NCI-H446 treated with DMSO at 0.1 percent for 48 hours (cell line): Measurements from ENCODE around the gene DPYSL5.
A peak's percentile ranks its signal among the peaks of the same experiment; 100 is the strongest.
"Not testable (repeated sequence)": the region's sequence is repeated elsewhere in the genome, so short reads cannot be mapped to it uniquely, and the experiment has no call there.

ENCODE experiments used
- DNase-seq: peaks from one replicate; lab custom pipeline; 2025; lab: John Stamatoyannopoulos, UW

DPYSL5 gene

DNA sequence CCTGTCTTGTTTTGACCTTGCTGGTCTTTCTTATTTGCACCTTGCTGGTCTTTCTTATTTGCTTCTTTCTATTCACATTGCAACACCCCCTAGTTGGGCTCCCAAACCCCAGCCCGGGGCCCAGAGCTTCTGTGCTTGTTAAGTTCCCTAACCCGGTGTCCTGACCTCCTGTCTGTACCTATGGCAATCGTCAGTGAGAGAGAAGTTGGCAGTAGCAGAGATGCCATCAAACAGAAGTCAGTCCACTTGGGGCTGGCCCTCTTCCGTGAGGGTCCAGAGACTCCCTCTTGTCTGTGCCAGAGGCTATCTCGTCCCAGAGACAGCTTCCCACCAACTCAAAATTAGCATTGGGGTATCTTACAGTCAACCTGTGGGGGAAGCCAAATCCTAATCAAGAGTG, 55.7 kb downstream of the DPYSL5 start:
- no peak for DNase-seq

DNA sequence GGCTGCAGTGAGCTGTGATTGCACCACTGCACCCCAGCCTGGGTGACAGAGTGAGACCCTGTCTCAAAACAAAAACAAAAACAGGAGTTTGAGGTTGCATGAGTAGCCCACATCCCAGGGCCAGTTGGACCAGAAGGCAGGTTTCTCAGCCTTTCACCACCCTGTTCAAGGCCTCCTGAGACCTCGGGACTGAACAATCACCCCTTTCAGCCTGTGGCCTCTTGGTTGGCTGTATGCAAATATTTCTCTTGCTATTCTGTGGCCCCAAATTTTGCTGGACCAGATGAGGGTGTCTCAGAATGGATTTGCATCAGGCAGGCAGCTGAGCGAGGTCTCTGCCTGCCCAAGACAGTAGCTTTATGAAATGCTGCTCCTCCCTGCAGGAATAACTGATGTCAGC, 56.9 kb downstream of the DPYSL5 start:
- no peak for DNase-seq

DNA sequence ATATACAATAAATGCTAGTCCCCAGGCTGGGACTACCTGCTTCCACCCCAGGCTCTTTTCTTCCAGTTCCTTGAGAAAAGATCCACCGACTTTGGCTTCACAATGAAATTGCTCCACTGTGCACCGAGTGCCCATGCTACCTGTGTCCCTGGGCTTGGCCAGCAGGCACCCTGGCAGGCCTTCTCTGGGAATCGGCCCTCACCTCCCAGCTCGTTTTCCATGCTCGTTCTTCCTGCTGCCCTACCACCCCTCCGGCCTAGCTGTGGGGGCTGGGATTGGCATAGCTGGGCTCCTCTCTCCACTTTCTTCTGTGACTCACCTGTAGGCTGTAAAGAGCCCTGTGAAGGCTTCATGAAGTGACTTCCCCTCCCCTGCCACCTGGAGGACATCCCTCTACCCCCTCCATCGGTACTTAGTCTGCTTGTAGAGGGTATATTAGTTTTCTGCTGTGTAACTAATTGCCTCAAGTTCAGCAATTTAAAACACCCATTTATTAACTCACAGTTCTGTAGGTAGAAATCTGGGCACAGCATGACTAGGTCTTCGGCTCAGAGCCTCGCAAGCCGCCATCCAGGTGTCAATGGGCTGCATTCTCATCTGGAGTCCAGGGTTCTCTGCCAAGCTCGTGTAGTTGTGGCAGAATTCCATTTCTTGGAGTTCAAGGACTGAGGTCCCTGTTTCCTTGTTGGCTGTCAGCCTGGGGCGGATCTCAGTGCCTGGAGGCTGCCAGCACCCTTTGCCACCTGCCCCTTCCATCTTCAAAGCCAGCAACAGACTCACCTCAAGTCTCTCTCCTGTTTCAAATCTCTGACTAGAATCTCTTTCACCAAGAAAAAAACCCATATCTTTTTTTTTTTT, 57.6 kb downstream of the DPYSL5 start:
- DNase-seq: no peak

DNA sequence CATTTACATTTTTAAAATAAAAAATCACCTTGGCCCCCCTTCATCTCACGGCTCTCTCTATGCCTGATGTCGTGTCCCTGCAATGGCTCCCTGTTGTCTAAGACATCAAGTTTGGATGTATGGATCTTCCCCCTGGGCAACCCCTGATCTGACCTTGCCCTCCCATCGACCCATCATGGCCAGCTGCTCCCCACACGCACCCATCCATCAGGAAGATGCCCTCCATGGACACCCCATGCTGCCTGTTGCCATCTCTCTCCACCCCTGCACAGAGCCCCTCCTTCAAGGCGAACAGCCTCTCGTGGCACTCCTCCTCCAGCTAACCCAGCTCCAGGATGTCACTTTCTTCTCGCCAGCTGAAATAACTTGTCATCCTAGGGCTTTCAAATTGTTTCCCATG, 59.5 kb downstream of the DPYSL5 start:
- DNase-seq: no peak

DNA sequence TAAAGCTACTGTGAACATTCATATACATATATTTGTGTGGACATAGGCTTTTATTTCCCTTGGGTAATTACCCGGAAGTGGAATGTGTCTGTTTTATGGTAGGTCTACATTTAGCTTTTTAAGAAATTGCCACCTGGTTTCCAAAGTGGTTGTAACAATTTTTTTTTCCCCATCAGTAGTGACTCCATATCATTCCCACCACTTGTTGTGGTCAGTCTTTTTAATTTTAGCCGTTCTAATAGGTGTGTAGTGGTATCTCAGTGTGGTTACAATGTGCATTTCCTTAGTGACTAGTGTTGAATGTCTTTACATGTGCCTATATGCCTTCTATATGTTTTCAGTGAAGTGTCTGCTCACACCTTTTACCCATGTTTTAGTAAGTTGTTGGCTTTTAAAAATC, 62.2 kb downstream of the DPYSL5 start:
- no peak for DNase-seq

DNA sequence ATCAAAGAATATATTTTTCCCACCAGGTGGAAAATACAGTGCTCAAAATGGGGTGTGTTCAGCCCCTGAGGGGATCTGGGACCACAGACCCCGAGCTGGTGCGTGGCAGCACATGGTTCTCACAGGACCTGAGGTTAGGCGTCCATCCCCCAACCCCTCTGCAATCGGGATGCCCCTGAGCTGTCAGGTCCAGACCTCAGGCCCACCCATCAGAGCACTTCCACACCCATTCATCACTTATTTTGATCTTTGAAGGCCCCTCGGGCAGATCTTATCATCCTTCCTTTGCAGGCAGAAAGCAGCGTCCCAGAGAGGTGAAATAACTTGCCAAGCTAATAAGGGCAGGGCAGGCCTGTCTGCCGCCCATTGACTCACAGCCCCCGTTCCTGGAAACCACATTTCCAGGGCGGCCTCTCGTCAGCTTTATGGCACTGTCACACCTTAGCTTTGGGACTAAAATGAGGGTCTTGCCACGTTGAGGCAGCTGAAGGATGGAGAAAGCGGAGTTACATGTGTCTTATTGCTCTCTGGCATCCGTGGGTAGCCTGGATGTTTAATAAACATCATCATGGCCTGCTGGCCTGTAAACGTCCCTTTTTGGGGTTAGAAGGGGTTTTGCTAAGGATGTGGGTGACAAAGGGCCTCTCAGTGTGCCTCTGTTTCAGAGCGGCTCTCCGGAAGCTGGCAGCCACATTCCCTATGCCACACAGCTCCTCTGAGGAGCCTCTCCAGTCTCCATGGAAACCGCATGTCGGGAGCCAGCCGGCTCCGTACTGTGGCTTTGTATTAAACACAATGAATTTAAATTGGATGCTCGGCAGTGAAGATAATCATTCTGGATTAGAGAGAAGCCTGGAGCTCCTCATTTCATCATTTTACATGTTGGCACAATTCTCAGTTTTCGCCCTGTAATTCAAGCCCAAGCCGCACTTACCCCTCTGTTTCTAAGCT, 64.3 kb downstream of the DPYSL5 start:
- no peak for DNase-seq

DNA sequence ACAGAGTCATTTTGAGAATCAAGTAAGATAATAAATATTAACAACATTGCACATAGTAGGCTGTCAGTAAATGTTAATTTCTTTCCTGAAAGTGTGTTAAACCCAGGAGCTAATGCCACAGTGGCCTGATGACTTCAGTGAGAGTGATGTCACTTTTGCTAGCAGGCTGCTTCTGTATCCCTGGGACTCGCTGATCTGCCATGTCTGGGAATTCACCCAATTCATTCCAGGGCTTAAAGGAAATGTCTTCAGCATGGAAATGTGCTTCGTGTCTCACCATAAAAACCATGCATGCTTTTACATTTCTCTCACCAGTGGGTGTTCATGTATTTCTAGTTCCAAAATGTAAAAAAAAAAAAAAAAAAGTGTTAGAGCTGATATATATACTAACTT, 65.7 kb downstream of the DPYSL5 start:
- no peak for DNase-seq

DNA sequence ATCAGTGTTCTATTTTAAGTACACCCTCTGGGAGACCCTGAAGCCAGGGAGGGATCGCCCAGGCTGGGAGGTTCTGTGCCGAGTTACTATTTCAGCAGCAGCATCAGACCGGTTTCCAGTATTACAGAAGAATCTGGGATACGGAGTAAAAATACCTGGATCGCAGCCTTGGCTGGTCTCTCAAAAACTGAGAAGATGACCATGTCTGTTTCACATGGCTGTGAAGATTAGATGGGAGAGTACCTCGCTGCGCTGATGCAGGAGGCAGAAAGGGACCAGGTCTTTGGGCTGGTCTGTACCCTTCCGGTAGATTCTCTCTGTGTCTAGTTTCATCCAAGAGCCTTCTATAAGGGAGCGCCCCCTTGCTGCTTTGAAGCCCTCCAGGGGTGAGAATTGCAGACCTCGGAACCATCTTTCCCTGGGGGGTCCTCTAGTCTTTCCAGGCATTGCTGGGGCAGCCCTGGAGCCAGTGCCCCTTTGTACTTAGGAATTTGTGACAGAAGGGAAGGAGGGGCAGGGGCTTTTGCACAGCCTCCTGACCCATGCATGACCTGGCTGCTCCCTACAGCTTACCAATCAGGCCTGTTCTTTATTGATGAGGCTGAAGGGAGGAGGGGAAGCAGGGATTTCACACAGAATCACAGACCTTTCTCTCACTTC, 66.2 kb downstream of the DPYSL5 start:
- DNase-seq: no peak

DNA sequence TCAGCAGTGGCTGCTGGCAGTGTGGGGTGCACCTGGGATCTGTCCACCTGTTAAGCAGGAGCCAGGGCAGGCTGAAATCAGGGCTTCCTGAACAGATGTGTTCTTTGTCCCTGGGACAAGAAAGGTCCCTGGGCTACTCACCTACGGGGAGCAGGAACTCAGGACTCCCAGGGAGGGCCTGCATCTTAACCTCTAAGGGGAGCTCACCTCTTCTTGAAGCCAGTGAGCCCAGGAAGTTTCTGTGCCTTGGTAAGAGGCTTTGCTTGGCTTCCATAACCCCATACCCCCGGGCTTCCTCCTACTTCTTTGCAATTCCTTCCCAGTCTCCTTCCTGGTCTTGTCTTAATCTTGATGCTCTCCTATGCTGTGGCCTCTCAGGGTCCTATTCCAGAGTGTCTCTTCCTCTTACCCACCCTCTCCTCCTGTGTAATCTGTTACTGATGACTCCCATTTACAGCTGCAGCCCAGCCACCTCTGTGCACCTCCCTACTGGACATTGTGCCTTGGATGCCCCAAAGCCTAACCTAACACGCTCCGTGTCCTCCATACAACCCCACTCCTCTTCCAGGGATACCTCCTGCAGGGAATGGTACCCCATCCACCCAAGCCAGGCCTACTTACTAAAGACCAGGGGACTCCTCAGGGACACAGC, 66.9 kb downstream of the DPYSL5 start:
- DNase-seq: no peak

DNA sequence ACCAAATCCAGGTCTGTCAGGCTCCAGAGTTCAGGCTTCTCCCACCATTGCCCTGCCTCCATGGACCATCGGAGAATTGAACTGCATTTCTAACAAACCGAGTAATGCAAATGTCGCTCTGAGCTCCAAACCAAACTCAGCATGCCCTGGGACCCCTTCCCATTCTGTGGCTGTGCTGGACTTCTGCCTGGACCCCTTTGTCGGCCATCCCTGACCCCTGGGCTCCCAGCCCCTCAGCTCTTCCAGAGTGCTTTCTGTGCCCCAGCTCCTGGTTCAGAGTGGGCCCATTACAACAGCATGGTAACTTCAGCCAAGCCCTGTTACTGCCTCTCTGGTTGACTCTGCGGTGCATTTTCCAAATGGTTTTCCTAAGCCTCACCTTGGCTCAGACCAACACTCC, 67.4 kb downstream of the DPYSL5 start:
- no peak for DNase-seq

DNA sequence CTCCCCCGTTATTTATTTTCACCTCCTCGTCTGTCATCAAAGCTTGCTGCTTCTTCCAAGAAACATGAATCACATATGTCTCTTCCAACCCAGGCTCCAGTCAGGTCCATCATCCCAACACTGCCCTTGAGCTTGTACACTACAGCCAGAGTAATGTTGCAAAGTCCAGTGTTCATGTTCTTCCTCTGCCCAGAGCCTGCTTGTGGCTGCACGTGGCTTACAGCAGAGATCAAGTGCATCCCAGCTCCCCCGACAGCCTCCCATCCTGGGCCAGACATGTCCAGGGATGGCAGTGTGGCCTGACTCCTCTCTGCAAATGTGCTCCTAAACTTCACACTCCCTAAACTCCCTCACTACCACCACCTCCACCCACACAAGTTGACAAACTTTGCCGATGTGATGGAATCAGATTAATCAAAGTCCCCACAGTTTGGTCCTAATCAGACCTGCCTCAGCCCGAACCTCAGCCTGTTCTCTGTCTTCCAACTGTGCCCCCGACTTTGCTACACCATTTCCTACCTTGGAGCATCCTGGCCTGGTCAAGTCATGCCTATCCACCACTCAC, 68.3 kb downstream of the DPYSL5 start:
- DNase-seq: peak; percentile 21

DNA sequence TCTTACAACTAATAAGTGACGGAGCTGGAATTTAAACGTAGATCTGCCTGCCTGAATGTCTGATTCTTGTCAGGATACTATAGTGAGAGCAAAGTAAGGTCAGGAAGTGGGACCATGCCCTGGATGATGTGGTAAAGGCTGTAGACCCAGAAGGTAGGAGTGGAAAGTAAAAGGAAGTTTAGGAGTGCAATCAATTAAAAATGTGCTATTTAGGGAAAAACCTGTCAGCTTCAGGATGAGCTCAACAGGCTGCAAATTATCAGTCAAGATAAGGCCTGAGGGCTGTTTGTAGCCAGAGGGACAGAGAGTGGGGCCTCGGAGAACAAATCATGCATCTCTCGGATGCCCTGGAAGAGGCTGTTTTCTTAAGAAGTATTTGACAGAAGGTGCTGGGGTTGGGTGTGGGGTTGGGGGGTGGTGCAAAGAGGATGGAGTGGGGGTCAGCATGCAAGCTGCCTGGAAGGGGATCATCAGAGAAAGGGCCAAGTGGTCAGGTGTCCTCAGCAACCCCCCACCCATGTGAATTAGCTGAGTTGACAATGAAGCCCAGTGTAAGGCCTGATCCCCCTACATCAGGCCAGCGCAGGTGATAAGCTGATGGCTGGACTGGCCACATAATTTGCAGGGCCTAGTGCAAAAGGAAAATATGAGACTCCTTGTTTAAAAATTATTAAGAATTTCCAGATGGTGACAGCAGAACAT, 69.4 kb downstream of the DPYSL5 start:
- no peak for DNase-seq

DNA sequence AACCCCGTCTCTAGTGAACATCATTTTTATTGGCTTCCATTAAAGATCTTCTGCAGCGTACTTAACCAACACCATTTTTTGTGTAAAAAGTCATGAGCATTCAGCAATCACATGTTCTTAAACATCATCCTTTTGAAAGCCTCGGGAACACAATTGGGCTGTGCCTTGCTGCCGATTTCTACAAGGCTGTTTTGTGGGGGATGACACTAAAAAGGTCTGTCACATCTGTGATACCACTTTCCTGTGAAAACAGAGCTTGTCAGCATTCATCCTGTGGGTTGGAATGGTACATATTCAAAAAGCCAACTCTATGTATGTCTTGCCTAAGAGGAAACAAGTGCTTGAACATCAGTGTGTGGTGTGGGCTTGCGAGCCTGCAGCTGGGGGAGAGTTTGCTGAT, 73.4 kb downstream of the DPYSL5 start:
- no peak for DNase-seq

DNA sequence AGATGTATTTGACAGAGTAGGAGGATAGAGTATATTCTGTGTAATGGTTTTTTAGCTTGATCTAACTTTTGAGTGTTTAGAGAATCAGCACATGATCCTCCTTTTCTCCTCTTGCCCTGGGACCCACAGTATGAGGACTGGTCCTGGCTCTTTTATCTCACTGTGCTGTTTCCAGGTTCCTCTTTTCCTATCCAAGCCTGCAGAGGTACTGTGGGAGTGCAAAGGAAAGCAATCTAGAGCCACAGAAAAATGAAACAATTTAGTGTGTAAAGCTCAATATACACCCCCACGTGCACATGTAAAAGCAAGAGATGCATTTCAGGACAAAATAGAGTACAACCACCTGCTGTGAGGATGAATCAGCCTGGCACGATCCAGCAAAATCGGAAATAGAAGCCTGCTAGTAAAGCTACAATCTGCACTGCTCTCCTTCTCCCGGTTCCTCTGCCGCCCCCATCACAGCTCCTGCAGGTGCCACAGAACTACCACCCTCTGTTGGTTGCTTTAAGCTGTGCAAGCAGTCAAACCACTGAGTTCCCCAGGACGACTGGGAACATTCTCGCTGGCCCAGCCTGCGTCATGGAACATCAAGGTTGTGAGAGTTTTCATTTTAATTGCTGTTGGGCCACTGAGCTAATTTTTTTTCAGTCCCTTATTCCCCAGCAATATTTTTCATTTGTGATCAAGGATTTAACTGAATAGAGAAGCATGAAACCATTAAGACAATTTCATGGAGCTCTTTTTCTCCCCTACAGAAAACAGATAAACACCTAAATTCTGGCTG, 74.7 kb downstream of the DPYSL5 start:
- DNase-seq: peak; percentile 63

DNA sequence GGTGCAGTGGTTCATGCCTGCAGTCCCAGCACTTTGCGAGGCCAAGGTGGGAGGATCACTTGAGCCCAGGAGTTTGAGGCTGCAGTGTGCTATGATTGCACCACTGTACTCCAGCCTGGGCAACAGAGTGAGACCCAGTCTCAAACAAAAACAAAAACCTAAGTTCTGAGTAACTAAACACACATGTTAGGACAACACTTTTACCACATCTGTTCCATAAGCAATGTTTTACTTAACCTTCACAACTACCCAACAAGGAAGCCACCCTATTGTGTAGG, 75.2 kb downstream of the DPYSL5 start:
- DNase-seq: not testable (repeated sequence)

DNA sequence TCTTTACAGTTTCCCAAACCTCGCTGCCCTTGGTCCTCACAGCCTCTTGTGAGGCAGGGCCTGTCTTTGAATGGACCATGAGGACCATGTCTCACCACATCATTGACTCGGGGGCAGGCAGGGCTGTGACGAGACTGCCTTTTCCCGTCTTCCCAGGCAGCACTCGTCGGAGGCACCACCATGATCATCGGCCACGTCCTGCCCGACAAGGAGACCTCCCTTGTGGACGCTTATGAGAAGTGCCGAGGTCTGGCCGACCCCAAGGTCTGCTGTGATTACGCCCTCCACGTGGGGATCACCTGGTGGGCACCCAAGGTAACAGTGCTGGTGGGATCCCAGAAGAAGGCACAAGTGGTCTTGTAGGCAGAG, 76.8 kb downstream of the DPYSL5 start:
- no peak for DNase-seq

DNA sequence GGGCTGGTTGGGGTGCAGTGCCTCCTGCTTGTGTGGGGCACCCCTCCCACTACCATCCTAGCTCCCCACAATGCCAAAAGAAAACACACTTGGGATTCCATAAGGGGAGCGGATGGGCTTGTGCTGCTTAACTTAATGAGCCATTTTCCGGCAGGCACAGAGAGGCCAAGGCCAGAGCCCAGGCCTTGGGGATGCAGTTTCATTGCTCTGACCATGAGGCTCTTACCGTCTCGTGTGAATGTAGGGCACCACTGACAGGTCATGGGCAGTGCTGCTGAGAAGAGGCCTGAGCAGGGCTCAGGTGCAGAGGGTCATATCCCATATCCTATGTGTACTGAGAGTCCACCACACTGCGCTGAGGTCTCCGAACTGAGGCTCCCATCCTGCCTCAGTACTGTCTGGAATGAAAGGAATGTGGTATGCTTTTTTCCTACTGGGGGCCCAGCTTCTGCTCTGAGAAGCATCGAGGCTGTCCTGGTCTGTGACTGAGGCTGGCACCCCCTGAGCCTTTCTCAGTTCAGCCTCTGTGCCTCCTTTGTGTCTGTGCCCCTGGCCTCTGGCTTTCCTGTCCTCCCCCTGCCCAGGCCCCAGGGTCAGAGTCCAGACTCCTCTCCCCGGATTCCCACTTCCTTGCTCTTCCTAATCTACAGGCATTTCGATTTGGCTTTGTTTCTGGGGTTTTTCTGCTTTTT, 77.3 kb downstream of the DPYSL5 start:
- DNase-seq: no peak

DNA sequence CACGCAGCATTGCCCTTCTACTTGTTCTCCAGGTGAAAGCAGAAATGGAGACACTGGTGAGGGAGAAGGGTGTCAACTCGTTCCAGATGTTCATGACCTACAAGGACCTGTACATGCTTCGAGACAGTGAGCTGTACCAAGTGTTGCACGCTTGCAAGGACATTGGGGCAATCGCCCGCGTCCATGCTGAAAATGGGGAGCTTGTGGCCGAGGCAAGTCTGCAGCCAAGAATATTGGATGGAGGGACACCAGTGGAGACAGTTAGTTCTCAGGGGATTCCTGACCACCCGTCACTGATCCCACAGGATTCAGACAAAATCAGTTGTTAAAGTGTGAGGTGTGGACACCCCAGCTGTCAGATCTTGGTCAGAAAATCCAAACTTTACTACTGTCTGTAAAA, 79.3 kb downstream of the DPYSL5 start:
- no peak for DNase-seq

DNA sequence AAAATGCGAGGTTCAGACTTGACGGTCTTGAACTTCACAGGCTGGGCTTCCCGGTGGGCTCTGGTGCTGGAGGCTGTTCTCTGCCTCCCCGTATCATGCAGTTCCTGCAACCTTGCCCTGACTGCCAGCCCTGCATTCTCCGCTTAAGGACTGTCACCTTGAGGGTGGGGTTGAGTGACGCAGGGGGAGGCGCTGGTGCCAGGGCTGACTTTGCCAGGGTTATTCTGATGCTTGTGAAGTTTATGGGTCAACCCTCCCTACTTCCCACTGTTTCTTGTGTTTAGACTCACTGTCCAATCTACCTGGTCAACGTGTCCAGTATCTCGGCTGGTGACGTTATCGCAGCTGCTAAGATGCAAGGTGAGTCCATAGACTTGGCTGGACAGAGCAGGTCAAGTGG, 85.0 kb downstream of the DPYSL5 start:
- no peak for DNase-seq
